ENCODE measurements around the gene RTP1.
"Not testable (repeated sequence)": the region's sequence is repeated elsewhere in the genome, so short reads cannot be mapped to it uniquely, and the experiment has no call there.

RTP1 gene

GRCh38 chr3:187199463-187200050 lies 2.3 kb downstream of the RTP1 start:
- not testable (repeated sequence) for DNase-seq

GRCh38 chr3:187205683-187206082 lies 8.4 kb downstream of the RTP1 start:
- DNase-seq, result no peak

GRCh38 chr3:187207062-187207461 lies 9.8 kb downstream of the RTP1 start:
- no peak for DNase-seq

GRCh38 chr3:187207624-187208023 lies 10.3 kb downstream of the RTP1 start:
- DNase-seq, result no peak

- DNase-seq, result no peak
Measured at GRCh38 chr3:187208159-187208558, 10.9 kb downstream of the RTP1 start.

GRCh38 chr3:187209491-187209890 lies 12.2 kb downstream of the RTP1 start:
- no peak for DNase-seq

DNA sequence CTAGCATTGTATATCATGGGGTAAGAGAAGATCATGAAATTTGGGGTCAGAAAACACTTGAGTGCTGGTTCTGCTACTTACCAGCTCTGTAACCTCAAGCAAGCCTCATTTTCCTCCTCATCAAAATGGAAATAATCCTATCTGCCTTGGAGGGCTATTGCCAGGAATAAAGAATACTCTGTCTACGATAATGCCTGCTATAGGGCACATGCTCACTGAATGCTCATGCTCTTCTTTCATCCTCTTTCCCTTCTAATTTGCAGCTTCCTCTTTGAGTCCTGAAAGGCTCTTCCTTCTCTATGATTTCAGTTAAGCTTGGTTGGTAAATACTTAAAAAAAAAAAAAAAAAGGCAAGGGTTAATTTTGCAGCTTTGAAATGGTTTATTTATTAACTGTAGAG lies 12.8 kb downstream of the RTP1 start:
- no peak for DNase-seq

DNA sequence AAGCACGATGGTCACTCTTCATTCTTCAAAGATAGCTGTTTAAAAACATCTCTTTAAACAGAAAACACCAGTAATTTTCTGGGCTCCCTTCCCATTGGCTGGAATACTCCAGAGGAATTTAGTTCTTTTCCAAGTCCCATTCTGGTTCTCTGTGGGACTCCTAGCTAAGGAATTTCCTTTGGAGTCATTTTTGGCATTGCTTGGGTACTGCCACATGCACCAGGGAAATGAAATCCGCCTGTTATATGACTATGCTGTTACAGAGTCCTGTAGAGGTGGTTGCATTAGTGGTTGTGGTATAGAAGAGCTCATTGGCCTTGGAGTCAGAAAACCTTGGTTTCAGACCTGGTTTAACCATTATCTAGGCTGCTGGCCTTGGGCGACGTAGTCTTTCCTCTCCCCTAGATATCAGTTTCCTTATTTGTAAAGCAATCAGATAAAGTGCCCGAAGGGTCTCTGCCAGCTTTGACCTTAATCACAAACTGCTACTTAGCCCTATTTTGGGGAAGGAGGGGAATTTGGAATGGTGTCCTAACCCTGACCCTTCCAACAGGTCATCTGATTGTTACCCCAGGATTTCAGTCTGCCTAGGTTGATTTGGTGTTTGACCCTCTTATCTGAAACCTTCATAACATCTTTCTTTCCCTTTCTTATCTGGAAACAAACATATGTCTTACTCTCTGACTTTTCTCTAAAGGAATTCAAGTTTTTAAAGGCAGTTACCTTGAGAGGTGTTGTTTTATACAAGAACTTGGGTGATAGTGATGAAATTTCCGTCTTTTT lies 13.4 kb downstream of the RTP1 start:
- no peak for DNase-seq

DNA sequence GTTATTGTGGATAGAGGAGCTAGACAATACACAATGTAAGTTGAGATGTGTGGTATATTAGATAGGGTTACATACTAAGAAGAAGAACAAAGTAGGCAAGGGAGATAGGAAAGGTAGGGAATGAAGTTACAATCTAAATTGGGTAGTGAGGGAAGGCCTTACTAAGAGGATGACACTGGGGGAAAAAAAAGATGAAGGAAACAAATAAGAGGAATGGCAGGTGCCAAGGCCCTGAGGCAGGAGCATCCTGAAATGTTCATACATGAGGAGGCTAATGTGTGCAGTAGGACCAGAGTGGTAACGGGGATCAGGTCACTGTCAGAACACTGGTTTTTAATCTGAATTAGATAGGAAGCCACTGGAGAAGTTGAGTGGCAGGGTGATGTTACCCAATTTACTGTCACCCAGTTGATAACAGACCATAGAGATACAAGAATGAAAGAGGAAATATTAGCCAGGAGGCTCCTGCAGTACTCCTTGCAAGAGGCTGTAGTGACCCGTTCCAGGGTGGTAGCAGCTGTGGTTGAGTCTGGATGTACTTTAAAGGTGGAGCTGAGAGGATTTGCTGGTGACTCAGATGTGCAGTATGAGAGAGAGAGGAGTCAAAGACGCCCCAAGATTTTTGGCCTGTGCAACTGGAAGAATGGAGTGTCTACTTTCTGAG lies 14.4 kb downstream of the RTP1 start:
- DNase-seq, result no peak

DNA sequence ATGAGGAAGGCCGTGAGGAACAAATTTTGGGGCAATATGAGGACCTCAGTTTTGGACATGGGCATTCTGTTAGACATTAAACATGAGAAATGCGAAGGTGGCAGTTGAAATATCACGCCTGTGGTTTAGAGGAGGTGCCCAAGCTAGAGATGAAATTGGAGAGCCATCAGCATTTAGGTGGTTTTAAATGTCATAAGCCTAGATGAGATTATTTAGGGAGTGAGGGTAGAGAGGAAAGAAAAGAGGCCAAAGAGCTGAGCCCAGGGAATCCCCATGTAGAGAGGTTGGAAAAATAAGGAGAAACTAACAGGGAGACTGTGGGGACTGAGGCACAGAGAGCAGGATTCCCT lies 14.9 kb downstream of the RTP1 start:
- no peak for DNase-seq

- no peak for DNase-seq
Measured at GRCh38 chr3:187212705-187213104, 15.4 kb downstream of the RTP1 start.

DNA sequence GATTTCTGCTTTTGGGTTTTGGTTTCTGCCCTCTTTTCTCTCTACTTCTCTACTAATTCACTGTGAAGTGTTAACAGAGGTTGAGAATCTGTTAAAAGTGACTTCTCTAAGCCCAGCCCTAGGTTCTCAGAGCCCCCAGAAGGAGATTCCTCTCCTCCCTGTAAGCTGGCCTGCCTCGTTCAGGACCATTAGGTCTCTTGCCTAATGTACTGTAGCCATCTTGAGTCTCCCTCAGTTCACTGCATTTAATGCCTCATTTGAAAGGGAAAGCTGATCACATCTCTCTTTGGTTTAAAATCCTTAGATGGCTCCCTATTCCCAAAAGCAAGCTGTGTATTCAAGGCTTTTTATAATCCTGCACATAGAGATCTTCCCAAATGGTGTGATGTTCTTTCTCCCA lies 16.3 kb downstream of the RTP1 start:
- DNase-seq, result no peak

- no peak for DNase-seq
Measured at GRCh38 chr3:187215460-187215859, 18.2 kb downstream of the RTP1 start.

DNA sequence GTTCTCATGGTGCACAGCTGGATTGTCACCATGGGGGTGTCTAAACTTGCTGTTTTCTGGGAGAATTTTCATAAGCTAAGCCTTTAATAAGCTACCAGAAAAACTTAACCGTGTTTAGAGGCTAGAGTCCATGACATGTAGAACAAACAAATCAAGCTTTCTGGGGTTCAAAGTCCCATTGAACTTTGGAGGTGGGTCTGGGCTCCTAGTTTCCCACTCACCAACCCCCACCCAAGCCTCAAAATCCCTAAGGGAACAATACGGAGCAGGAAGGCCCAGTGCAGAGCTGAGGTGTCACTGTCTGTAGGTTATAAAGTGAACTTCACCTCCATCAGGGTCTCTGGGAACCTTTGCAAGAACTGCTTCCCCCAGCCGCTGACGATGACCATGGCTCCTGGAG lies 25.5 kb downstream of the RTP1 start:
- no peak for DNase-seq

- no peak for DNase-seq
Measured at GRCh38 chr3:187223799-187224198, 26.5 kb downstream of the RTP1 start.

- no peak for DNase-seq
Measured at GRCh38 chr3:187227658-187228258, 30.5 kb downstream of the RTP1 start.

DNA sequence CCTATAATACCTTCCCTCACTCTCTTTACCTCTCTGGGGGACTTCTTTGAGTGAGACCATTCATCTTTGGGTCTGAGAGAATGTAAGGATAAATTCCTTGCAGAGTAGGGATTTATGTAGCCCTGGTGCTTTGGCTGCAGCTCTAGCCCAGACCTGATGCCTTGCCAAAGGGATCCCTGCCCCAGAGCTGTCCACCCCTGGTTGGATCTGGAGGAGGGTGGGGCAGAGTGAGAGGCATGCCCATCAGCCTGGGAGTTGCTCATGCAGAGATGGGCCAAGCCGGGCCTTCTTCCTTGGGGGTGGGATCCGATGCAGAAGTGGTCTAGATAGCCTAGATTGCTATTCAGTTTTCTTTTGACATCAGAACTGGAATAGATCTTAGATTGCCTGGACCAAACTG lies 31.5 kb downstream of the RTP1 start:
- DNase-seq, result no peak

DNA sequence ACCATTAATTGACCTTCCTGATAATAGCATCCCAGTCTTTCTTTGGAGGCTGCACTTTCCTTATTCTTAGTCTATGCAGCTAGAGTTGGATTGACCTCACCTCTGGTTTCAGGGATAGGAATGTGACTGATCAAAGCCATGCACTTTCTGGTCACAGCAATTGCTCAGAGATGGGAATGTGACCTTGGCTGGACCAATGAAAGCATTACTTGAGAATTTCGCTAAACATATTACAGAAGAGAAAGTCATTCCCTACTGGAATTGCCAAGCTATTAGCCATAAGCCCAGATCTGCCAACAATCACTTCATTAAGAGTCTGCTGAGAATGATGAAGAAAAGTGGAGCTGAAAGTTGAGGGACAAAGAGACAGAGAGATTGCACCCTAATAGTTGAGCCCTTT lies 32.7 kb downstream of the RTP1 start:
- DNase-seq, result no peak

DNA sequence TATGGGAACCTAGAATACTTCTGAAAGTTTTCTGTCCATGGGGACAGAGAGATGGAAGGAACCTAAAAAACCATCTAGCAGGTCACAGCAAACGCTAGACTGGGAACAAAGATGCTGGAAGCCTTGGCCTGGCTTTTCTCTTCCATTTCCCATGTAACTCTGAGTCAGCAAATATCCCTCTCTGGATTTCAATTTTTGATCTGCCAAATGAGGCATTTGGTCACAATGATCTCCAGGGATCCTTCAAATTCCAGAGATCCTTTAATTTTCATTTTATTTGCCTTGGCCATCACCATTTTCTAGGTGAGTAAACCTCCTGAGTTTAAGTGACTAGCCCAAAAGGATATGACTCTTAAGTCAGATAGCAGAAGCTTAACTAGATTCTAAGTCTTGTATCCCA lies 39.7 kb downstream of the RTP1 start:
- DNase-seq, result no peak

- DNase-seq, result no peak
Measured at GRCh38 chr3:187237741-187238140, 40.5 kb downstream of the RTP1 start.

DNA sequence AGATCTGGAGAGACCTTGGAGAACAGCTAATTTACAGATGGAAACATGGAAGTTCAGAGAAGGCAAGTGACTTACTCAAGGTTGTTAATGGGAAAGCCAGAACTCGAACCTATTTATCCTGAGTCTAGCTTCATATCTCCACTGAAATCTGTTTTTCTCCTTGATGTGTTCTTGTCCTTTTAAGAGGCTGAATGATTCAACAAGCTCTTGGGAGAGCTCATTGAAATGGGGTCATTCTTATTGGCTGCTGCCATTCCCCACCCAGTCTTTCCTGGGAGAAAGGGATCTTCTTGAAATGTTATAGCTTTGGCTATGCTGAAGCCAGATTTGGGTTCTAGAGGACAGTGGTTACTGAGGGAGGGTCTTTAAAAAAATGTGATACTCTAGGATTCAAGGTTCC lies 41.0 kb downstream of the RTP1 start:
- DNase-seq, result no peak

- not testable (repeated sequence) for DNase-seq
Measured at GRCh38 chr3:187238835-187239234, 41.5 kb downstream of the RTP1 start.

GRCh38 chr3:187242435-187242834 lies 45.1 kb downstream of the RTP1 start:
- DNase-seq, result no peak

GRCh38 chr3:187242900-187243299 lies 45.6 kb downstream of the RTP1 start:
- DNase-seq, result no peak
